Epithelial cell of esophagus (primary cell): ENCODE results near the gene TMEM18.
A peak's percentile ranks its signal among the peaks of the same experiment; 100 is the strongest.

Experiments used
- DNase-seq: peaks from one replicate; pipeline ENCODE4 v3.0.0; 2010; ENCODE audit warnings: low read depth
- H3K4me3 ChIP-seq: 2 replicates; pipeline ENCODE4 v1.5.1; 2011; ENCODE audit warnings: mild to moderate bottlenecking, low read length, control low read depth
- TF ChIP-seq, protein P1 (sequence below): IDR thresholded peaks from 2 replicates; pipeline ENCODE4 v1.5.1; 2011; ENCODE audit warnings: low read depth, mild to moderate bottlenecking, low read length, control low read depth, inconsistent platforms; ENCODE audit not compliant: insufficient read depth; ENCODE audit errors: missing control alignments

TMEM18 gene

DNA sequence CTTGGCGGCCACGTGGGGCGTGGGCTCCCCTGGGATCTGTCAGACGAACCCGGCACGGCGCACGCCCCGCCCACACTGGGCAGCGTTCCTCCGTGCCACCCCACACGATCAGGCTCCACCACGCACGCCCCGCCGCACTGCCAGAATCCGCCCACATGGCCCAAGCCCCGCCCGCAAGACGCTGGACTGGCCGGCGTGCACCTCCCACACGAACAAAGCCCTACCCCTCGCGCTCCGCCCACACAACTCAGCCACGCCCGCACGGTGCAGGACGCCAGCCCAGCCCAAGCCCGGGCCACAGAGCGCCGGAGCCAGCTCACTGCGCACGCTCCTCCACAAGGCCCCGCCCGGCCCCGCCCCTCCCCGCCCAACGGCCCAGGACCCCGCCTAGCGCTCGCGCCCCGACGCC lies 555 bp downstream of the TMEM18 start:
- DNase-seq: peak; percentile 99
- peak overlapping the region; percentile 64 for H3K4me3 ChIP-seq
- TF ChIP-seq, protein P1, sequence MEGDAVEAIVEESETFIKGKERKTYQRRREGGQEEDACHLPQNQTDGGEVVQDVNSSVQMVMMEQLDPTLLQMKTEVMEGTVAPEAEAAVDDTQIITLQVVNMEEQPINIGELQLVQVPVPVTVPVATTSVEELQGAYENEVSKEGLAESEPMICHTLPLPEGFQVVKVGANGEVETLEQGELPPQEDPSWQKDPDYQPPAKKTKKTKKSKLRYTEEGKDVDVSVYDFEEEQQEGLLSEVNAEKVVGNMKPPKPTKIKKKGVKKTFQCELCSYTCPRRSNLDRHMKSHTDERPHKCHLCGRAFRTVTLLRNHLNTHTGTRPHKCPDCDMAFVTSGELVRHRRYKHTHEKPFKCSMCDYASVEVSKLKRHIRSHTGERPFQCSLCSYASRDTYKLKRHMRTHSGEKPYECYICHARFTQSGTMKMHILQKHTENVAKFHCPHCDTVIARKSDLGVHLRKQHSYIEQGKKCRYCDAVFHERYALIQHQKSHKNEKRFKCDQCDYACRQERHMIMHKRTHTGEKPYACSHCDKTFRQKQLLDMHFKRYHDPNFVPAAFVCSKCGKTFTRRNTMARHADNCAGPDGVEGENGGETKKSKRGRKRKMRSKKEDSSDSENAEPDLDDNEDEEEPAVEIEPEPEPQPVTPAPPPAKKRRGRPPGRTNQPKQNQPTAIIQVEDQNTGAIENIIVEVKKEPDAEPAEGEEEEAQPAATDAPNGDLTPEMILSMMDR: no peak

GRCh38 chr2:675982-676646 lies 1.1 kb downstream of the TMEM18 start:
- TF ChIP-seq, protein P1: peak; percentile 52
- peak; percentile 96 for DNase-seq
- peak overlapping the region; percentile 64 for H3K4me3 ChIP-seq

GRCh38 chr2:675460-675859 lies 1.7 kb downstream of the TMEM18 start:
- no peak for DNase-seq
- no peak overlapping the region for H3K4me3 ChIP-seq
- TF ChIP-seq, protein P1: no peak

- DNase-seq: no peak
- TF ChIP-seq, protein P1: no peak
- no peak overlapping the region for H3K4me3 ChIP-seq
Measured at GRCh38 chr2:675051-675450, 2.2 kb downstream of the TMEM18 start.

DNA sequence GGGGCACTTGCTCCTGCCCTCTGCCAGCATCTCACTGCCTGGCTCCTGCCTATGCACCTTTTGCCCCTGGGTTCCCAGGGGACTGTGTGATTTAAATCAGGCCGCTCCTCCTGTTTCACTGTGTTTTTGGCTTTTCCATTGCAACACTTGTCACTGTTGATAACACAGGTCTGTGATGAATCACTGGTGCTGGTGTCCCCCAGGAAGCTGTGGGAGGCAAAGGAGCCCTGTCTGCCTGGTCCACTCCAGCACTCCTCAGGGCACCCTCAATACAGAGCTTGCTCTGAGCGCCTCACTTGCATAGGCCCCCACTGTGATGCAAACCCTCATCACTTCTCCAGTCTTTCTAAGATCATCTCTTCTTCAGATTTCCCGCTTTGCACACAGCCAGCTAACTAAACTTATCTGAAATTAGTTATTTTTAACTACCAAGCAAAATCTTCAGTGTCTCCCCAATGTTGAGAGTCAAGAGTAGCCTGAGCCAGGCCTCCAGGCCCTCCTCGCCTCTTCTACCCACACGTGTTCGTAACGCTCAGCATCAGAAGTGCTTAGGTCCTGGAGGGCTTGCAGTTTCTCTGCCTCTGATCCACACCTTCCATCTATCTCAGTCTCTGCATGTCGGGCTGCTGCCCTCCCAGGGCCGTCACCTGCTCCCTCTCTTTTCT lies 2.8 kb downstream of the TMEM18 start:
- no peak overlapping the region for H3K4me3 ChIP-seq
- no peak for DNase-seq
- TF ChIP-seq, protein P1: no peak

- TF ChIP-seq, protein P1: no peak
- no peak for DNase-seq
- H3K4me3 ChIP-seq: no peak overlapping the region
Measured at GRCh38 chr2:673615-674320, 3.4 kb downstream of the TMEM18 start.
